K562 (cell line): ENCODE measurements around the gene GPR152. TPM values are rescaled to one million over a fixed set of nuclear protein-coding genes. Genes with fewer than 3 reads are reported as not detected.

Experiments used
- CBFB ChIP-seq: sonication (generic); formaldehyde crosslinking; IDR thresholded peaks from 2 replicates; pipeline ENCODE4 v1.4.0; 2020; ENCODE audit warnings: mild to moderate bottlenecking, missing genetic modification reagents
- CREB1 ChIP-seq, 2 experiments: sonication (generic) in 1 of 2; formaldehyde crosslinking in 1 of 2; IDR thresholded peaks; 2 replicates each; pipeline versions ENCODE4 v1.6.1 to v1.8.0; 2012 to 2022; ENCODE audit warnings: inconsistent platforms in 1 of 2, mild to moderate bottlenecking in 1 of 2, missing genetic modification reagents in 1 of 2, moderate library complexity in 1 of 2
- CREM ChIP-seq: IDR thresholded peaks from 2 replicates; pipeline ENCODE4 v1.6.1; 2014; ENCODE audit warnings: antibody characterized with exemption, low read depth
- E4F1 ChIP-seq: fragments of 250-450 bp; sonication (Bioruptor Pico); IDR thresholded peaks from 2 replicates; pipeline ENCODE4 v1.5.0; 2021; ENCODE audit warnings: mild to moderate bottlenecking, borderline replicate concordance
- ESRRB ChIP-seq: fragments of 250-450 bp; sonication (Bioruptor Pico); IDR thresholded peaks from 2 replicates; pipeline ENCODE4 v1.5.0; 2020; ENCODE audit warnings: mild to moderate bottlenecking, moderate library complexity, borderline replicate concordance
- HLTF ChIP-seq: fragments of 450-650 bp; IDR thresholded peaks from 2 replicates; pipeline ENCODE4 v1.6.1; 2016
- HNRNPL ChIP-seq: fragments of 200-400 bp; formaldehyde crosslinking; IDR thresholded peaks from 2 replicates; pipeline ENCODE4 v1.6.1; 2017; ENCODE audit warnings: low read depth, mild to moderate bottlenecking, low read length
- MBD2 ChIP-seq: sonication (generic); IDR thresholded peaks from 2 replicates; pipeline ENCODE4 v1.6.1; 2016; ENCODE audit warnings: low read depth, borderline replicate concordance
- MYNN ChIP-seq, 2 experiments: sonication (generic); formaldehyde crosslinking in 1 of 2; IDR thresholded peaks; 2 replicates each; pipeline versions ENCODE4 v1.5.0 to v1.6.1; 2016 to 2020; ENCODE audit warnings: antibody characterized with exemption in 1 of 2, missing genetic modification reagents in 1 of 2
- POLR2AphosphoS5 ChIP-seq: IDR thresholded peaks from 2 replicates; pipeline ENCODE4 v1.6.1; 2011; ENCODE audit warnings: mild to moderate bottlenecking, low read depth, low read length, moderate library complexity; ENCODE audit not compliant: control insufficient read depth, insufficient read depth
- SMAD1 ChIP-seq: fragments of 150-350 bp; IDR thresholded peaks from 2 replicates; pipeline ENCODE4 v1.6.1; 2014; ENCODE audit warnings: low read length, low read depth; ENCODE audit not compliant: partially characterized antibody
- SNAPC5 ChIP-seq: fragments of 250-450 bp; sonication (Bioruptor Pico); IDR thresholded peaks from 2 replicates; pipeline ENCODE4 v1.8.0; 2021; ENCODE audit warnings: moderate library complexity, mild to moderate bottlenecking, inconsistent platforms
- SNIP1 ChIP-seq: fragments of 450-650 bp; IDR thresholded peaks from 2 replicates; pipeline ENCODE4 v1.7.1; 2017; ENCODE audit warnings: low read depth, mild to moderate bottlenecking
- STAG1 ChIP-seq: sonication (generic); formaldehyde crosslinking; IDR thresholded peaks from 2 replicates; pipeline ENCODE4 v1.5.0; 2020; ENCODE audit warnings: missing genetic modification reagents, borderline replicate concordance
- TFAM ChIP-seq: fragments of 250-450 bp; sonication (Bioruptor Pico); conservative IDR thresholded peaks from 2 replicates; pipeline ENCODE4 v1.5.0; 2021; ENCODE audit warnings: mild to moderate bottlenecking, moderate library complexity
- TRIM24 ChIP-seq, 2 experiments: fragments of 450-650 bp; IDR thresholded peaks; 2 replicates each; pipeline ENCODE4 v1.6.1; 2016
- USF1 ChIP-seq: sonication (generic); formaldehyde crosslinking; IDR thresholded peaks from 2 replicates; pipeline ENCODE4 v1.9.0; 2022; ENCODE audit warnings: mild to moderate bottlenecking, missing genetic modification reagents
- ZC3H11A ChIP-seq: IDR thresholded peaks from 2 replicates; pipeline ENCODE4 v1.6.1; 2012; ENCODE audit warnings: low read depth, low read length, improper control_type of control experiment
- ZNF24 ChIP-seq: fragments of 450-650 bp; IDR thresholded peaks from 2 replicates; pipeline ENCODE4 v1.6.1; 2016
- ZNF408 ChIP-seq: fragments of 250-450 bp; sonication (Bioruptor Pico); IDR thresholded peaks from 2 replicates; pipeline ENCODE4 v1.4.0; 2020; ENCODE audit warnings: low read depth, mild to moderate bottlenecking, moderate library complexity
- ZNF518B ChIP-seq: fragments of 250-450 bp; sonication (Bioruptor Pico); IDR thresholded peaks from 2 replicates; pipeline ENCODE4 v1.5.0; 2021; ENCODE audit warnings: mild to moderate bottlenecking, moderate library complexity
- ZNF561 ChIP-seq: fragments of 450-650 bp; formaldehyde crosslinking; conservative IDR thresholded peaks from 2 replicates; pipeline ENCODE4 v1.4.0; 2020; ENCODE audit warnings: mild to moderate bottlenecking, moderate library complexity
- ZNF77 ChIP-seq: fragments of 250-450 bp; sonication (Bioruptor Pico); IDR thresholded peaks from 2 replicates; pipeline ENCODE4 v1.5.0; 2020
- polyA plus RNA-seq, 8 experiments: library from polyadenylated mRNA; depleted of rRNA in 4 of 8; stranded (reverse) in 5 of 8; unstranded in 3 of 8; fragments of >200 nt; fragmentation: Nextera tagmentation in 2 of 8; fragmentation: Illumina TruSeq in 1 of 8; extraction: Ambion mirVana in 2 of 8; extraction: Trizol in 1 of 8; gene quantifications; 2 replicates each; pipeline versions ENCODE4 v1.2.1 to v1.2.3, GENCODE V29; 2011 to 2014; ENCODE audit warnings: inconsistent platforms in 1 of 8, missing spikeins in 1 of 8
- total RNA-seq, 7 experiments: library from RNA; depleted of rRNA in 6 of 7; stranded (reverse); fragments of >200 nt in 6 of 7; fragmentation: Illumina TruSeq in 2 of 7; extraction: Trizol in 2 of 7; gene quantifications; 2 replicates each; pipeline versions ENCODE4 v1.2.1 to v1.2.3, GENCODE V29; 2011 to 2021; ENCODE audit warnings: low replicate concordance in 1 of 7

Gene GPR152
- total and polyA plus RNA-seq, 9 of the 15 experiments (the other 6 are each of a cell fraction or from before 2014, with no cell fraction given): not detected

GRCh38 chr11:67463680-67464410 lies 11.3 kb upstream of the GPR152 start (continued):
- no peak for TF ChIP-seq POLR2AphosphoS5
- no peak for TF ChIP-seq SMAD1
- TF ChIP-seq ZNF408 (CRISPR knock-in tag): no peak
- TF ChIP-seq ESRRB (CRISPR knock-in tag): no peak
- TF ChIP-seq CBFB (CRISPR knock-in tag): peak; percentile 75
- no peak for TF ChIP-seq ZNF561 (CRISPR knock-in tag)
- no peak for TF ChIP-seq HLTF
- peak; percentile 81 for TF ChIP-seq MYNN (IDR thresholded peaks at IDR 0.05)
- TF ChIP-seq MYNN (CRISPR knock-in tag; IDR thresholded peaks at IDR 0.05): no peak
- TF ChIP-seq SNAPC5 (CRISPR knock-in tag): no peak
- TF ChIP-seq ZNF77: no peak; the same call in 1 of the 2 replicates
- no peak for TF ChIP-seq E4F1 (CRISPR knock-in tag)
- TF ChIP-seq TFAM: no peak
- no peak for TF ChIP-seq TRIM24 (IDR thresholded peaks at IDR 0.05)
- TF ChIP-seq SNIP1: no peak
- peak; percentile 99 for TF ChIP-seq CREM
- peak; percentile 53; the same call in 1 of the 2 replicates for TF ChIP-seq MBD2
- TF ChIP-seq ZNF24: no peak
- TF ChIP-seq CREB1 (IDR thresholded peaks at IDR 0.05): peak; percentile 96
- TF ChIP-seq CREB1 (CRISPR knock-in tag; IDR thresholded peaks at IDR 0.05): peak; percentile 95
- no peak for TF ChIP-seq ZC3H11A
- no peak for TF ChIP-seq STAG1 (CRISPR knock-in tag)
- TF ChIP-seq USF1: no peak
- peak; percentile 90 for TF ChIP-seq HNRNPL
- TF ChIP-seq ZNF518B (CRISPR knock-in tag): no peak
